HCT116 (cell line): ENCODE results near the gene CADPS2. TPM values are rescaled to one million over a fixed set of nuclear protein-coding genes. Genes with fewer than 3 reads are reported as not detected.

Experiments used
- ATAC-seq: fragments of 200-7000 bp; cut with Tn5 transposase; 2 replicates; pipeline ENCODE4 v1.9.1; 2020; ENCODE audit warnings: mild to moderate bottlenecking, moderate library complexity
- BruUV-seq: library from RNA; stranded (reverse); fragments of 400-500 nt; replicated peaks from 2 replicates; lab custom pipeline; 2021; lab: Mats Ljungman, UMichigan
- CTCF ChIA-PET: fragments of 300-600 bp; sonication (Branson Sonifier 250); formaldehyde crosslinking; loops from one replicate; lab custom pipeline; 2021; ENCODE audit warnings: antibody characterized with exemption; lab: Charles Lee
- POLR2A ChIA-PET: fragments of 300-600, 350-600 bp; sonication (Branson Sonifier 250); formaldehyde crosslinking; loops from one replicate; lab custom pipeline; 2021; ENCODE audit warnings: antibody characterized with exemption; lab: Charles Lee
- RAD21 ChIA-PET, 2 experiments: fragments of 300-600 bp; sonication (Branson Sonifier 250); formaldehyde crosslinking; loops; one replicate each; lab custom pipeline; 2023; ENCODE audit warnings: low total read pairs in 2 of 2; ENCODE audit not compliant: uncharacterized antibody in 2 of 2, unreplicated experiment in 2 of 2, low non-redundant PET in 1 of 2; lab: Charles Lee
- DNase-seq: peaks from one replicate; pipeline ENCODE4 v3.0.0-alpha.2; 2010; ENCODE audit warnings: low read depth, low spot score
- H2AFZ ChIP-seq: fragments of 200-600 bp; shearing (Covaris generic), sonication (generic); 2 replicates; pipeline ENCODE4 v1.6.1; 2017; ENCODE audit warnings: low read depth, mixed run types, mixed read lengths, antibody characterized with exemption, low read length; ENCODE audit not compliant: poor library complexity, severe bottlenecking
- H3K27ac ChIP-seq: 2 replicates; pipeline ENCODE4 v1.5.1; 2012; ENCODE audit warnings: low read depth, low read length
- H3K27me3 ChIP-seq: fragments of 200-600 bp; sonication (generic); 2 replicates; pipeline ENCODE4 v1.6.1; 2016; ENCODE audit warnings: mixed run types, low read length, mixed read lengths; ENCODE audit not compliant: insufficient read depth
- H3K36me3 ChIP-seq, 2 experiments: fragments of 200-500 bp in 1 of 2; fragments of 200-600 bp in 1 of 2; sonication (Bioruptor generic) in 1 of 2; sonication (generic) in 1 of 2; 2 replicates each; pipeline versions ENCODE4 v1.5.1 to v1.6.1; 2014 to 2016; ENCODE audit warnings: low read length in 2 of 2, inconsistent platforms in 1 of 2, mixed read lengths in 1 of 2, mixed run types in 1 of 2; ENCODE audit not compliant: insufficient read depth in 2 of 2, control insufficient read depth in 1 of 2
- H3K4me1 ChIP-seq, 2 experiments: fragments of 200-600 bp in 1 of 2; sonication (generic) in 1 of 2; 2 replicates each; pipeline versions ENCODE4 v1.5.1 to v1.6.1; 2012 to 2017; ENCODE audit warnings: low read length in 2 of 2, inconsistent platforms in 1 of 2, mild to moderate bottlenecking in 1 of 2, mixed read lengths in 1 of 2, mixed run types in 1 of 2, moderate library complexity in 1 of 2; ENCODE audit not compliant: insufficient read depth in 2 of 2, control insufficient read depth in 1 of 2
- H3K4me2 ChIP-seq: fragments of 200-600 bp; sonication (generic); 2 replicates; pipeline ENCODE4 v1.6.1; 2017; ENCODE audit warnings: mixed run types, low read length, mixed read lengths
- H3K4me3 ChIP-seq, 2 experiments: fragments of 200-600 bp in 1 of 2; sonication (generic) in 1 of 2; replicated peaks in 1 of 2; 2 replicates each; pipeline ENCODE4 v1.5.1; 2011 to 2016; ENCODE audit warnings: low read length in 2 of 2, control low read depth in 1 of 2, low read depth in 1 of 2, mild to moderate bottlenecking in 1 of 2, mixed read lengths in 1 of 2, mixed run types in 1 of 2
- H3K79me2 ChIP-seq: fragments of 200-600 bp; sonication (generic); 2 replicates; pipeline ENCODE4 v1.6.1; 2017; ENCODE audit warnings: mild to moderate bottlenecking, mixed run types, low read length, moderate library complexity, mixed read lengths; ENCODE audit not compliant: insufficient read depth
- H3K9ac ChIP-seq: fragments of 200-600 bp; sonication (generic); 2 replicates; pipeline ENCODE4 v1.6.1; 2016; ENCODE audit warnings: low read length, mixed read lengths
- H3K9me2 ChIP-seq: fragments of 200-600 bp; sonication (generic), shearing (Covaris generic); 2 replicates; pipeline ENCODE4 v1.6.1; 2017; ENCODE audit warnings: mixed run types, mild to moderate bottlenecking, moderate library complexity; ENCODE audit not compliant: insufficient read depth
- H3K9me3 ChIP-seq, 2 experiments: fragments of 200-500 bp in 1 of 2; fragments of 200-600 bp in 1 of 2; sonication (Bioruptor generic) in 1 of 2; sonication (generic) in 1 of 2; 2 replicates each; pipeline ENCODE4 v1.6.1; 2014 to 2017; ENCODE audit warnings: low read length in 2 of 2, mixed read lengths in 2 of 2, inconsistent platforms in 1 of 2, low read depth in 1 of 2, mild to moderate bottlenecking in 1 of 2, mixed run types in 1 of 2, moderate library complexity in 1 of 2; ENCODE audit not compliant: control insufficient read depth in 1 of 2, insufficient read depth in 1 of 2
- H4K20me1 ChIP-seq: fragments of 200-600 bp; sonication (generic), shearing (Covaris generic); 2 replicates; pipeline ENCODE4 v1.6.1; 2017; ENCODE audit warnings: mixed run types, mild to moderate bottlenecking, moderate library complexity; ENCODE audit not compliant: insufficient read depth
- ATF3 ChIP-seq: IDR thresholded peaks from 2 replicates; pipeline ENCODE4 v1.6.1; 2012
- CBX3 ChIP-seq: IDR thresholded peaks from 2 replicates; pipeline ENCODE4 v1.6.1; 2012; ENCODE audit warnings: low read depth
- EGR1 ChIP-seq: IDR thresholded peaks from 2 replicates; pipeline ENCODE4 v1.6.1; 2012; ENCODE audit warnings: low read depth
- JUND ChIP-seq: IDR thresholded peaks from 2 replicates; pipeline ENCODE4 v1.6.1; 2012
- MAX ChIP-seq: IDR thresholded peaks from 2 replicates; pipeline ENCODE4 v1.6.1; 2012
- POLR2A ChIP-seq: IDR thresholded peaks from 2 replicates; pipeline ENCODE4 v1.7.0; 2011; ENCODE audit warnings: borderline replicate concordance; ENCODE audit not compliant: insufficient read depth, insufficient read length; ENCODE audit errors: extremely low read depth
- POLR2AphosphoS5 ChIP-seq: IDR thresholded peaks from 2 replicates; pipeline ENCODE4 v1.6.1; 2011; ENCODE audit warnings: mild to moderate bottlenecking, low read depth, low read length, moderate library complexity
- ZBTB33 ChIP-seq: IDR thresholded peaks from 2 replicates; pipeline ENCODE4 v1.6.1; 2011; ENCODE audit warnings: mild to moderate bottlenecking, low read length, moderate library complexity; ENCODE audit not compliant: insufficient replicate concordance; ENCODE audit errors: extremely low read depth
- ZNF274 ChIP-seq: fragments of 200-500 bp; sonication (Bioruptor generic); IDR thresholded peaks from 2 replicates; pipeline ENCODE4 v1.6.1; 2014; ENCODE audit warnings: mild to moderate bottlenecking, low read depth, low read length, inconsistent platforms
- intact Hi-C: fragments of 100-400 bp; cut with micrococcal nuclease; formaldehyde crosslinking; loops from 2 replicates; pipeline ENCODE4 v1.10.0; 2022
- total RNA-seq: library from RNA; stranded (reverse); gene quantifications from one replicate; pipeline ENCODE4 v1.2.1, GENCODE V29; 2021; ENCODE audit not compliant: unreplicated experiment

Gene CADPS2
- total RNA-seq, 1 experiment from 2014 or later, result 7.5 TPM

GRCh38 chr7:122339145-122339904 lies 546.9 kb downstream of the CADPS2 start:
- DNase-seq (no peak), ATAC-seq (no peak)
- Histone ChIP-seq H3K27me3 (no peaks in the 10 kb centered on the region), H4K20me1 (no peaks in the 10 kb centered on the region), H3K9me2 (no peaks in the 10 kb centered on the region), H3K4me2 (no peak overlapping the region), H3K4me1 (no peaks in the 10 kb centered on the region), H3K4me3 (no peak overlapping the region), H3K9ac (no peak overlapping the region), H3K36me3 (no peaks in the 10 kb centered on the region), H3K9me3 (no peaks in the 10 kb centered on the region), H3K79me2 (no peaks in the 10 kb centered on the region), H2AFZ (no peak overlapping the region), H3K27ac (no peak overlapping the region)
- POLR2A ChIA-PET, result no interaction called here
- CTCF ChIA-PET, result no interaction called here
- TF ChIP-seq ZNF274, result no peak
- TF ChIP-seq ATF3, result no peak
- no peak for TF ChIP-seq ZBTB33
- no peak for TF ChIP-seq MAX
- TF ChIP-seq JUND, result no peak
- no peak for TF ChIP-seq EGR1
- TF ChIP-seq POLR2A, result no peak
- intact Hi-C loops, result no loop called here
- RAD21 ChIA-PET, result no interaction called here
- BruUV-seq, result no TSS peak

DNA sequence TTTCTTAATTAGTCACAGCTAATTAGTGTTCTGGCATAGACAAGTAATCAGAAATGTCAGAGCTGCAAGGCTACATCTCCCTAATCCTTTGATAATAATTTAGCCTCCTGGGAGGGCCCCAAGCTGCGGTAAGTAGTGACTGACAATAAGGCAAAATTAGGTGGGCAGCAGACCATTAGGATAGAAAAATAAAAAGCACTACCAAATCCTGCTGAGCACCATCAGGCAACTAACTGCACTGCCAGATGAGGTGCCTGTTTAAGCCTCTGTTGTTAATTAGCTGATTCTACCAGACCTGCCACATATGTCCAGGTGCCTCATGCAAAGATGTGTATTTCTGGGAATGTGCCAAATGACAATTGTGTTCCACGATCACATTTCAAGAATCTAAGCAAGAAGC lies 549.2 kb downstream of the CADPS2 start:
- CTCF ChIA-PET, result no interaction called here
- POLR2A ChIA-PET, result no interaction called here

More for the DNA sequence above, 549.2 kb downstream of the CADPS2 start:
- intact Hi-C loops, result no loop called here
- Histone ChIP-seq H3K9me3 (no peaks in the 10 kb centered on the region), H4K20me1 (no peaks in the 10 kb centered on the region), H3K4me1 (no peaks in the 10 kb centered on the region), H3K79me2 (no peaks in the 10 kb centered on the region), H2AFZ (no peak overlapping the region), H3K9me2 (no peaks in the 10 kb centered on the region), H3K36me3 (no peaks in the 10 kb centered on the region), H3K27ac (no peak overlapping the region), H3K27me3 (no peaks in the 10 kb centered on the region), H3K9ac (no peak overlapping the region), H3K4me3 (no peak overlapping the region), H3K4me2 (no peak overlapping the region)
- DNase-seq (no peak), ATAC-seq (no peak)
- no TSS peak for BruUV-seq
- RAD21 ChIA-PET, result no interaction called here
- TF ChIP-seq POLR2AphosphoS5, result no peak
- TF ChIP-seq CBX3, result no peak
